NCI-H2029 (cell line): ENCODE results near the gene YAF2.
"Not testable (repeated sequence)": the region's sequence is repeated elsewhere in the genome, so short reads cannot be mapped to it uniquely, and the experiment has no call there.

Experiments
- DNase-seq: peaks from one replicate; lab custom pipeline; 2025; lab: John Stamatoyannopoulos, UW

YAF2 gene

DNA sequence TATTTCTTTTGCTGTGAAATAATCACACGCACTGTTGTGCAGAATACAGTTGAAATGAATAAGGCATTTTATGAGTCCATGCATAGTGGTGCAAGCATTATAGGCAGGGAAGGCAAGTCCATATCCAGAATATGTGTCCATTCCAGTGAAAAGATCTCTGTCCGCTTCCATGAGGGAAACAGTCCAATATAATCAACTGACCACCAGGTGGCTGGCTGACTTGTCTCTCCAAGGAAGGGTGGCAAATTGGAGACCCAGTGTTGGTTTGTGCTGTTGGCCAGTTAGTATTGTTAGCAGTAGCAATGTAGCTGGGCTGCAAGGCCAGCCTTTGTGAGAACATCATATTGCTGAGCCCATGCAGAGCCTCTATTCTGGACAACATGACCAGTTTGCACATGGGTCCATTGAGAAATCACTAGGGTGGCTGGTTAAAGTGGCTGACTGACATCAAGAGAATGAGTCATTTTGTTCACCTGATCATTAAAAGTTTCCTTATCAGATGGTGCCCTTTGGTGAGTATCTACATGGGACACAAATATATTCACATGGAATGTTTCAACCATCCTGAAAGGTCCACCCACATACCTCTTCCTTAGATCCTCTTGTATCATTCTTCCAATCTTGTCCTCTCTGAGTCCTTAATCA, 17.3 kb upstream of the YAF2 start:
- DNase-seq, result no peak

DNA sequence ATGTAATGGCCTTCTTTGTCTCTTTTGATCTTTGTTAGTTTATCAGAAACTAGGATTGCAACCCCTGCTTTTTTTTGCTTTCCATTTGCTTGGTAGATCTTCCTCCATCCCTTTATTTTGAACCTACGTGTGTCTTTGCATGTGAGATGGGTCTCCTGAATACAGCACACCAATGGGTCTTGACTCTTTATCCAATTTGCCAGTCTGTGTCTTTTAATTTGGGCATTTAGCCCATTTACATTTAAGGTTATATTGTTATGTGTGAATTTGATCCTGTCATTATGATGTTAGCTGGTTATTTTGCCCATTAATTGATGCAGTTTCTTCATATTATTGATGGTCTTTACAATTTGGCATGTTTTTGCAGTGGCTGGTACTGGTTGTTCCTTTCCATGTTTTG, 14.6 kb upstream of the YAF2 start:
- DNase-seq, result not testable (repeated sequence)

DNA sequence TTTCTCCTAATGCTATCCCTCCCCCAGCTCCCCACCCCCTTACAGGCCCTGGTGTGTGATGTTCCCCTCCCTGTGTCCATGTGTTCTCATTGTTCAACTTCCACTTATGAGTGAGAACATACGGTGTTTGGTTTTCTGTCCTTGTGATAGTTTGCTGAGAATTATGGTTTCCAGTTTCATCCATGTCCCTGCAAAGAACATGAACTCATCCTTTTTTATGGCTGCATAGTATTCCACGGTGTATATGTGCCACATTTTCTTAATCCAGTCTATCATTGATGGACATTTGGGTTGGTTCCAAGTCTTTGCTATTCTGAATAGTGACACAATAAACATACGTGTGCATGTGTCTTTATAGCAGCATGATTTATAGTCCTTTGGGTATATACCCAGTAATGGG, 11.0 kb upstream of the YAF2 start:
- DNase-seq, result not testable (repeated sequence)

DNA sequence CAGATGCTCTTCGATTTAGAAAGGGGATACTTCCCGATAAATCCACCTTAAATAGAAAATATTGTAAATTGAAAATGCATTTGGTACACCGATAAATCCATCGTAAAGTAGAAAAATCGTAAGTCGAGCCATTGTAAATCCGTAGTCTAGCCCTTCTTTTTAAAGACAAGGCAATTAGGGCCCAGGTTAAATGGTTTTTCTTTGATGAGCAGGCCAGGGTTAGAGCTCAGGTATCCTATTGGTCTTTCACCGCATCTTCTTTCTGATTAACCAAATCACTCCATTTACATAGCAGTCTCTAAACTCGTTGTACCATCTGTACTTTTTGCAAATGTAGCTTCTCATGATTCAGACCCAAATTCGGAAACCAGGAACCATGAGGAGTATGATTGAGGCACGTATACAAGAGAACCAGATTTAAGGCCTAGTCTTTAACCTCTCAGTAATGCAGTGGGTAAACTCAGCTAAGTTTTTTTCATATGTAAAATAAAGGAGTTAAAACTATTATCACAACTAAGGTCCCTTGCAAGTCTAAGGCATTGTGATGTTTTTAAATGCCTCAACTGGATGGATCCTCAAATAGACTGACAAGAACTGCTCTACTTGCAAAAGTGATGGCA, 2.2 kb upstream of the YAF2 start:
- DNase-seq, result no peak

DNA sequence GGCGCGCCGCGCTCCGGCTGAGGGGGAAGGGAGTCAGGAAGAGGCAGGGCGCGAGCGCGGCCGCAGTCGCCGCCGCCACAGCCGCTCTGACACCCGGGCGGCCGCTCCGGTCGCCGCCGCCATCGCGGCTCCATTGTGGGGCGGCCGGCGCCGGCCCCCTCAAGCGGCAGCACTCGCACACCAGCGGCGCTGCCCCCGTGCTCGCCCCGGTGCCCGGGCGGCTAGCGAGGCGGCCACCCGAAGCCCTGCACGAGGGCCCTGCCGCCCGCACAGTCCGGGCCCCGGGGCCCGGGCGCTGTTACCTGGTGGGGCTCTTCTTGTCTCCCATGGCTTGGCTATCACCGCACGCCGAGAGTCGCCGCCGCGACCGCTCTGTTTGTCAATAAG, 202 bp downstream of the YAF2 start:
- DNase-seq, result no peak

DNA sequence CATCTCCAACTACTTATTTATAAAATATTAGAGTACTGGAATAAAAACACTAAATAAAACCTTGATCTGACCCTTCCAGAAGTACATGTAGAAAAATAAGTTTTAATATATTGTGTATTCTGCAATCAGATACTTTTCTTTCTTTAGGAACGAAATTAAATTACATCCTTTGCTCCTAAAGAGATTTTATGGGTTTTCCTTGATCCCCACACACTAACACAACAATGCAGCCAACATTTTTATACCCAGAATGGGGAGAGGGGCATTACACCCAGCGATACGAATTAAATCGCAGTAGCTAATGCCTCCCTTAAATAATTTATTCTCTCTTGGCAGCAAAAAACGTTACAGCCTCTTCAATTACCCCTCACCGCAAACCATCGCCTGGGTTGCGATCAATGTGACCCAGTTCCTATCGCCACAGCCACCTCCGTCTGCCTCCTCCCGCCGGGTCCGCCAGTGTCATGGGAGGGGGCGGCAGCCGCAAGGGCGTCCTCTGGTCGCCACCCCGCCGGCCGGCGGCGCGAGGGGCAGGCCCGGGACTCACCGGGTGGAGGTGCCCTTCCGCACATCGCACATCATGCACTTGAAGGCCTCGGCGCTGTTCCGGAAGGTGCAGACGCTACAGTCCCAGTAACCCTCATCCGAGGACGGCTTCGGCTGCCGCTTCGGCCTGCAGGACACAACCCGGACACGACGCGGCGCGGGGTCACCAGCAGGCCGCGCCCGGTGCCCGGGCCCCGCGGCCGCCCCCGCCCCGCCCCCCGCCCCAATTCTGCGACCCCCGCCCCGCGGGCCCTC, 796 bp downstream of the YAF2 start:
- peak; percentile 66 for DNase-seq

DNA sequence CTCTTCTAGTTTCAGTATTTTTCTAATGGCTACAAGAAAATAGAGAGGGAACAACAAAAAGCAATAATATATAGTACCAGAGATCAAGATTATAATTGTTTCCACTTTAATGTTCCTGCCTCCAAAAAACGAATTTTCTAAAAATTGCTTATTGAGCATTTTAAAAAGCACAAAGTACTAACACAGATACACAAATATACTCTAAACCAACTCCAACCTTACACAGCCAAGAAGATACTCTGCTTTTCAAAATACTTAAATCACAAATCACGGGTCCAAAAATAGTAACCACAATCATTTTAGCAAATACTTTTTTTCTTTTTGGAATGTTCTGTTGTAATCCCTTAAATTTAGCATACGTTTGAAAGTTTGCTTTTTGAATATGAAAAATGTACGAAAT, 2.0 kb downstream of the YAF2 start:
- DNase-seq, result no peak

DNA sequence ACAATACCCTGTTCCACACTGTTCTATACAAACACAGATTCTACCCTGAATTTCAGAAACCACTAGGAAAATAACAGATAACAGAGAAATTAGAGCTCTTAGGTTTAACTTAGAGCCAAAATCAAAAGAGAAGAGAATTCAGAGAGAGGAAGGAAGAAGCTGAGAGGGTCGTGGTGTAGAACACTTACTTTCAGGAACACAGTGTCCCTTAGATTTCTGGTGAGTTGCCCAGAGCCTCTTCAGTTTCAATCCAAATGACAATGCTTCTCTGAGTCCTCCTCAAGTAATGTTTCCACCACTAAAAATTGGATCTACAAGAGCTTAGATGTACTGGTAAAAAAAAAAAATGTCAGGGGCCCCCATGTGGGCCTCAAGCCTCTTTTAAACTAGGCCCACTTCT, 2.6 kb downstream of the YAF2 start:
- DNase-seq, result peak; percentile 39

DNA sequence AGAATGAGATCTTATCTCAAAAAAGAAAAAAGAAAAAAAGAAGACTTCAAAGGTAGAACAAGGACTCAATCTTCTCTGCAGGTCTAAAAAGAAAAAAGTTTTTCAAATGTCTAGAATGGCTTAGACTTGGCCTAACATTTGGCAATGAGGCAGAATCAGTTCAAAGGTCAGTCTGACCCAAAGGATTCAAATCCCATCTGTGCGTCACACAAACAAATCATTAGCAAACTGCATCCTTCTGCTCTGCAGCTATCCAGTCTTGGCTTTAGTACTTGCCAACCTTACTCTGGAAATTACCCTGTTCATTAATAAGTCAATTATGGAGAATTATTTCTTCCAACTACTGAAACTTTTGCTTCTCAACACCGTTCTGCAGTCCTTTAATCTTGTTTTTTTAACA, 3.1 kb downstream of the YAF2 start:
- DNase-seq, result no peak

DNA sequence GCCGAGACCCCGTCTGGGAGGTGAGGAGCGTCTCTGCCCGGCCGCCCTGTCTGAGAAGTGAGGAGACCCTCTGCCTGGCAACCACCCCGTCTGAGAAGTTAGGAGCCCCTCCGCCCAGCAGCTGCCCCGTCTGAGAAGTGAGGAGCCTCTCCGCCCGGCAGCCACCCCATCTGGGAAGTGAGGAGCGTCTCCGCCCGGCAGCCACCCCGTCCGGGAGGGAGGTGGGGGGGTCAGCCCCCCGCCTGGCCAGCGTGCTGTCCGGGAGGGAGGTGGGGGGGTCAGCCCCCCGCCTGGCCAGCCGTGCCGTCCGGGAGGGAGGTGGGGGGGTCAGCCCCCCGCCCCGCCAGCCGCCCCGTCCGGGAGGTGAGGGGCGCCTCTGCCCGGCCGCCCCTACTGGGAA, 10.5 kb downstream of the YAF2 start:
- DNase-seq, result not testable (repeated sequence)

DNA sequence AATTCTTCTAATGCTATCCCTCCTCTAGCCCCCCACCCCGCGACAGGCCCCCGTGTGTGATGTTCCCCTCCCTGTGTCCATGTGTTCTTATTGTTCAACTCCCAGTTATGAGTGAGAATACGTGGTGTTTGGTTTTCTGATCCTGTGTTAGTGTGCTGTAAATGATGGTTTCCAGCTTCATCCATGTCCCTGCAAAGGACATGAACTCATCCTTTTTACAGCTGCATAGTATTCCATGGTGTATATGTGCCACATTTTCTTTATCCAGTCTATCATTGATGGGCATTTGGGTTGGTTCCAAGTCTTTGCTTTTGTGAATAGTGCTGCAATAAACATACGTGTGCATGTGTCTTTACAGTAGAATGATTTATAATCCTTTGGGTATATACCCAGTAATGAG, 13.5 kb downstream of the YAF2 start:
- DNase-seq, result not testable (repeated sequence)

DNA sequence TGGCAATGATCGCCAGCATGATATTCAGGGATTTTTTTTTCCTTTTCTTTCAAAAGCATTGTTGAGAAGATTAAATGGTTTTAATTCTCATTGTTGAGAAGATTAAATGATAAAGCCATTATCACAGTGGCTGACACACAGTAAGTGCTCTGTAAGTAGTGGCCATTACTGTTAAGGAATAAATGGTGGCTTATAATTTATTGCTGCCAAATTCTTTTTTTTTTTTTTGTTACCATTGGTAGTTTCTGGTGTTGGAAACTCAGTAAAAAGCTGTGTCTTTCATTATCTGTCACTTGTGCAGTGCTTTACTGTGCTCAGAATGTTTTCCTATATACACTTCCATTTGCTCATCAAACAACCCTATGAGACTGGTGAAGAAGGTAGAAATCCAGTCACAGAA, 15.3 kb downstream of the YAF2 start:
- no peak for DNase-seq

DNA sequence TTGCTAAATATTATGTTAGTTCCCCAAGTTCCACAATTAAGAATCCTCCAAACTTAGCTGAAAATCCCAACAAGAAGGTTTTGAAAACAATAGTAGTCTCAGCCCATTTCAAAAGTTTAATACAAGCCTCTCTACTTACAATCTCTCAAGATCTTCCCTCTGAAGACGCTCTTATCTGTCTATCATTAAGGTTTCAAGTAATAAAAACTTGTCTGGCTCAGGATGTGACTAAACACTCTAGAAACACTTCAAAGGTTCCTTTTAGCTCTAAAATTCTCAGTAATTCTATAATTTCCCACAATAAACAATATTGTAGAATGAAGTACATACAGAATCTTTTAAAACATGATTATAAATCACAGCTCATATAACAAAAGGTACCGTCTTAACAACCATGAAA, 16.3 kb downstream of the YAF2 start:
- no peak for DNase-seq

DNA sequence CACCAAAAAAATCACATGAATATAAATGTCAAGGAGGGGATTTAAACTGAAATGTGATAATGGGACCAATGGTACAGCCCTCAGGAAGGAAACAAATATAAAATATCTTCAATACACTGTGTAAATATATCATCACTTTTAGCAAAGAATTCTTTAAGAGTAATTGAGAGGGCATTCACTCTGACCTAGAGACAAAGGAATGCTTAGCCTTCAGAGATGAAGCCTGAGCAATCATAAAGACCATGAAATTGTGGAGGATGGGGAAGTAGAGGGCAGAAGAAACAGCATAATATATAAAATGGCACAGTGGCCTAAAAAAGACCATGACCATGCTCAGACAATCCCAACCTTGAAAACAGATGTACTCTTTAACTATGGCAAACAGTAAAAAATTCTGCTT, 20.4 kb downstream of the YAF2 start:
- DNase-seq, result no peak

DNA sequence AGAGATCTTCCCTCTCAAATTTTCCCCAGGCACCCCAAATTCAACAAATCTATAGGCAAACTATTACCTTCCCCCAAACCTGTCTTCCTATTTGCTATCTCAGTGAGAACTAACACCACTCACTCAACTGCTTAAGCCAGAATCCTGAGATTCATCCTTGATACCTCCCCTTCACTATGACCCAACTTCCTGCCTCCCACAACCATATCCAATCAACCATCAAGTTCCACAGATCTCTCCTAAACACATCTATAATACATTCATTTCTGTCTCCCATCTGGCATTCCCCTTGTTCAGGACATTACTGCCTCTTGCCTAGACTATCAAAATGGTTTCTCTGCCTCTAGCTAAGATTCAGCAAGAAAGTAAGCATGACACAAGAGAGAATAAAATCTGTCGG, 21.3 kb downstream of the YAF2 start:
- no peak for DNase-seq

DNA sequence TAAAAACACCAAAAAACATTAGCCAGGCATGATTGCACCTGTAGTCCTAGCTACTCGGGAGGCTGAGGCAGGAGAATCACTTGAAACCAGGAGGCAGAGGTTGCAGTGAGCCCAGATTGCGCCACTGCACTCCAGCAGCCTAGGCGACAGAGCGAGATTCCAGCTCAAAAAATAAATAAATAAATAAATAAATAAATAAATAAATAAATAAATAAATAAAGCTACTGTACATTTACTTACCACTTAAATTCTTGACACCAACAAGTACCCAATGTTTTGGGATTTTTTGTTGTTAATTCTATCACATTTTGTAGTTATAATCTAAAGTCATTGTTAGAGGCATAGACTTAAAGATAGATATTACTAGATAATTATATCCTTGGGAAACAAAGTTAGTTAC, 22.3 kb downstream of the YAF2 start:
- DNase-seq, result not testable (repeated sequence)

DNA sequence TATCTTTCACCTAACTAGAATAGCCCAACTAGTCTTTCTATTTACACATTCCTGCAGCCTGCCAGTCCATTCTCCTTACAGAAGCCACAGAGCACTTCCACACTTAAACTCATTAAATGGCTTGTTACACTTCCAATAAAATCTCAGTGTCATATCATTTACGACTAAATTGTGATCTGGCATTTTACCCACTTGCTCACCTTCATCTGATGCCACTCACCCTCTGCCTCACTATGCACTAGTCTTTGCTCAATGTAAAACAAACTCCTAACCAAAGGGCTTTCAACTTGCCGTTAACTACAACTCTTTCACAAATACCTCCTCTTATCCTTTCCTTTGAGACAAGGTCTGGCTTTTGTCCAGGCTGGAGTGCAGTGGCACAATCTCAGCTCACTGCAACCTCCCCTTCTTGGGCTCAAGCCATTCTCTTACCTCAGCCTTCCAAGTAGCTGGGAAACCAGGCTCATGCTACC, 24.1 kb downstream of the YAF2 start:
- DNase-seq, result peak; percentile 21

DNA sequence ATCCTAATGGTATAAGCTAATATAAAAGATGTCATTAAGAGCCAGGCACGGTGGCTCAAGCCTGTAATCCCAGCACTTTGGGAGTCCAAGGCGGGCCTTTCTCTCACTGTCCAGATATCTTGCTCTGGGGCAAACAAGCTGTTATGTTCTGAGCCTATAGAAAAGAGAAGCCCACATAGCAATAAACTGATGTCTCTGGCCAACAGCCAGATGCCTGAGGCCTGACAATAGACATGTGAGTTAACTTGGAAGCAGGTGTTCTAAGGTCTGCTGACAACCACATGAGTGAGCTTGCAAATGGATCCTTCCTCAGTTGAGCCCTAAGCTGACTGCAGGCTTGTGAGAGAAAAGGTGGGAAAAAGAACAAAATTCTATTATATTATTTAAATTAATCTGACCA, 25.0 kb downstream of the YAF2 start:
- DNase-seq, result peak; percentile 49

DNA sequence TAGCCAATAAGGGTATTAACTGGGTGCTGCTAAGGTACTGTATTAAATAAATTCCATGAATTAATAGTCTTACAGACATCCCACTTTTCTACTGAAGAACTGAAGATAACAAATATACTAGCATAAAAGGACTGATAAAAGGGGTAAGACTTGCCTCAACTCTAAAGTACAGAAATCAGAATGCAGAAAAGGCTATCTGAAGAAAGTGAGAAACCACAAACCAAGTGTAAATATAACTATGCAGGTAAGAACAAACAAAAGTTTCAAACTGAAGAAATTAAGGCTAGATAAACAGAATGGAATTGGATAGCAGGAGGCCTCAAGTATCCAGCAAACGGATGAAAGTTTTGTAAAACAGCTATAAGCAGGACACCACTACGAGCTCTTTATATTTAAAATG, 29.5 kb downstream of the YAF2 start:
- DNase-seq, result no peak

DNA sequence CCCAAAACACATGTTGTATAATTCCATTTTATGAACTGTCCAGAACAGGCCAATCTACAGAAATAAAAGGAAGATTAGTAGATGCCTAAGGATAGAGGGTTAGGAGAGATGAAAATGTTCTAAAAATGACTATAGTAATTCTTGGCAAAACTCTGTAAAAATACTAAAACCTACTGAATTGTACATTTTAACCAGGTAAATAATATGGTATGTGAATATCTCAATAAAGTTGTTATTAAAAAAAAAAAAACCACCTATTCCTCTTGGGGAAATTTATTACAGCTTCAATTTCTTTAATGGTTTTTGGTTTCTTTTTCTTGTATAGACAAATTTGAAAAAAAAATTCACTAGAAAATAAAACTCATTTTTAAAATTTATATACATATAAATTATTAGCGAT, 33.2 kb downstream of the YAF2 start:
- no peak for DNase-seq

DNA sequence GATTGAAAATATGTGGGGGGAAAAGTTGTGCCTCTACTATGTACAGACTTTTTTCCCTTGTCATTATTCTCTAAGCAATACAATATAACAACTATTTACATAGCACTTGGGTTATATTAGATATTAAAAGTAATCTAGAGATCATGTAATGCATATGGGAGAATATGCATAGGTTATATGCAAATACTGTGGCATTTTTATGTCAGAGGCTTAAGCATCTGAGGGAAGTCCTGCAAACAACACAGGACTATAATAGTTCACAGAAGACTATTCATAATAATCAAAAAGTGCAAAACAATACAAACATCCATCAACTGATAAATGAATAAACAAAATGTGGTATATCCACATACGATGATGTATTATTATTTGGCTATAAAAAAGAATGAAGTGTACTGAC, 33.7 kb downstream of the YAF2 start:
- DNase-seq, result no peak

DNA sequence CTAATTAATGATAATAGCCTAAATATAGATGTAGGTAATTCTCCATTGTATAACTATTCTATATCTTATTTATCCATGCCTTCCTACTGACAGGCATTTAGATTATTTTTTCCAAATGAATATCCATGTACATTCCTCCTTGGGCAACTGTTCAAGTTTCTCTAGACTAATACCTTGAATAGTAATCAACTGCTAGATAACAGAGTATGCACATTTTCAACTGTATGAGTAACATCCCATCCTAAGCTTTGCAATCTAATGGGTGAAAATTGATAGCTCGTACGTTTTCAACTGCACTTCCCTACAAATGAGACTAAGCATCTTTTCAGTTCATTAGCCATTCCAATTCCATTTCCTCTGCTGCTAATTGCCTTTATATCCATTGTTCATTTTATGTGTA, 37.0 kb downstream of the YAF2 start:
- DNase-seq, result no peak

DNA sequence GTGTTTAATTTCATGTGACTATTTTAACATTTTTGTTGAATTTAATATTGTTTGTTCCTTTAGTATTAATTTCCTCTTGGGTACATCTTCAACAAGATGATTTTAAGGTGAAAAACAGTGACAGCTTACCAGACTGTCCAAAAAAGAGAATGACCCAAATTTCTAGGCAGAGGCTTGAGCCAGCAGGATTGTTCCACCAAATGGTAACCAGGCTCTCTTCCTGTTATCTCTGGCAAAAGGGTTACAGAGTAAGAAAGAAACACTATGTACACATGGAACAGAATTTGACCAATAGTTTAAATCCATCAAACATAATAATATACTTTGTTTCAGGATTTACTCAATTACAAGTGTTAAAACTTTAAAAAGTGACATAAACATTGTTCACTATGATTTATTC, 39.0 kb downstream of the YAF2 start:
- DNase-seq, result no peak
